ENCODE results near the gene UBTD2.
A peak's percentile ranks its signal among the peaks of the same experiment; 100 is the strongest.

The UBTD2 gene

DNA sequence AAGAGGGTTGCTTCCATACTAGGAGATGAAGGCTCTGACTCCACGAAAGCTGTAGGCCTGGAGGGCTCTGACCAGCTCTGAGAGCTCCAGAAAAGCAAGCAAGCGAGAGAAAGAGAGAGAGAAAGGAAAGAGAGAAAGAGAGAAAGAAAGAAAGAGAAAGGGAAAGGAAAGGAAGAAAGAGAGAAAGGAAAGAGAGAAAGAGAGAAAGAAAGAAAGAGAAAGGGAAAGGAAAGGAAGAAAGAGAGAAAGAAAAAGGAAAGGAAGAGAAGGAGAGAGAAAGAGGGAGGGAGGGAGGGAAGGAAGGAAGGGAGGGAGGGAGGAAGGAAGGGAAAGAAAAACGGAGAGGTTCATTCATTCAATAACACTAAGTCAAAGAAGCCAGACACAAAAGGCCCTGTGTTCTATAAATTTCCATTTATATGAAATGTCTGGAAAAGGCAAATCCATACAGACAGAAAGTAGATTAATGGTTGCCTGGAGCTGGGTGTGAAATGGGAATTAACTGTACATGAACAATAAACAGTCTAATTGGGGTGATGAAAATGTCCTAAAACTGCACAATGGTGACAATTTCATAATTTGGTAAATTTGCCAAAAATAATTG lies 93.8 kb downstream of the UBTD2 start:
- no peak for DNase-seq (ENCODE audit: low spot score)

DNA sequence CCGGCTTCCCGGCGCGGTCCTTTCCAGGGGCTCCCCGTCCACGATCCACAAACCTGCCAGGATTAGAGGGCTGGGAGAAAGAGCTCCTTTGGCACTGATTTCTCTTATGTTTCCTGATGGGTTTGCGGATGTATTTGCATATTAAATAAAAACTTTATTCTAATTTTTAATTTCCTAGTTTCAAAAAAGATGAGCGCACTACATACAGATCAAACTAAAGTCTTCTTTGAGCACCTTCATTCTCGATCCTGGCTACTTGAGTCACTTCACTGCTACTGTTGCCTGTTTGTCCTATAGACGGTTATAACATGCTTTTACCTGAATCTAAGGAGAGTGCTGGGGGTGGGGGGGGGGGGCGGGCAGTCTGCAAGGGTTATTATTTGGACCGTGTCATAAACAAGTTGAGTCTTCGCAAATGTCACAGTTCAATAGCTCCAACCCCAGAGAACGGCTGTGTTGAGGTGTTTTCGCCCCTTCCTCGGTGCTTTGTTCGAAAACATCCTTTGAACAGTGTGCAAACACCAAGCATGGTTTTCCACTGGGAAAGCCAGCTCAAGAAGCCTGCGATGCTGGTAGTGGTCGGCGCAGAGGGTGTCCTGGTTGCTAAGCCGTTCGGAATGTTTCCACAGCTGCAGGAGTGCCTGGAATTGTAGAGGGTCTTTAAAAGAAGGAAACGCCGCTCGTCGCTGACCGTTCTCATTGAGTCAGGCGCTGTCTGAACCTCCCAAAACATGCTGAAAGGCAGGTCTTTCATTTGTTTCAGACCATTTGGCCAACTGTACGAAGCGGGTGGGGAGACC lies 94.5 kb downstream of the UBTD2 start:
- DNase-seq (ENCODE audit: low spot score) = no peak

DNA sequence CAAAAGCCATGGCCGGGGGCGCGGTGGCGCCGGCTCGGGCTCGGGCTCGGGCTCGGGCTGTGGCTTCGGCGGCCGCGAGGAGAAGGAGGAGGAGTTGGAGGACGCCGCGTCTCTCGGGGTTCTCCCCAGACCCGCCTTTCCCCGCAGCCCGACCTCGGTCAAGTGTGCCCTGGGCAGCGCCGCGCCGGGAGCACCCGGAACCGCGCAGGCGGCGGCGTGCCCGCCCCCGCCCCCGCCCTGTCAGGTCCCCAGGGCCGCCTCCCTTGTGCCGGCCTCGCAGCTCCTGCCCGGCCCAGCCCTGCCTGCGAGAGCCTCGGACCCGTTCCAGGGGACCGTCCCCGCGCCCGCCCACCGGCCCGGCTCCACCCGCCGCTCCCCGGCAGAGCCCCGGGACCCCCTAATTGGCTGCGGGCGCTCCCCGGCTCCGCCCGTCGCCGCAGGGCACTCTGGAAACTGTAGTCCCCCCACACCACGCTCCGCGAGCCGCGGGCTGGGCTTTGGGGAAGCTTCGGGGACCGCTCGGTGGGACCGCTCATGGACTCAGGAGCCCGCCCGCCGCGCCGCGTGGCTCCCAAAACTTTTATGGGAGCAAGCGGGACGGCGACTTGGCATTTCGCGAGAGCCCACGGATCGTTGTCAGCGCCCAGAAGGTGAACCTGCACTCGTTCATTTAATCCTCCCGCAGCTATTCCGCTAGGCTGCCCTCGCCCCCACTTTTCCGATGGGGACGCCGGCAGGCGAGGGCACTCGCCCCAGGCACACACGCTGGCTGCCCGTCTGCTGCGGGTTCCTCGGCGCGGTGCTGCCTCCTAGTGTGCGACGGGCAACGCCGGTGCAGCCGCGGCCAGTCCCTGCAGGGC lies 95.3 kb downstream of the UBTD2 start, which contains the start of gene STK10:
Gene STK10 (minus strand): TSS at position 192 of the 860 bp plus-strand sequence. CDS start 182 bp downstream, at position 10.
- DNase-seq (ENCODE audit: low spot score) = peak; percentile 93

DNA sequence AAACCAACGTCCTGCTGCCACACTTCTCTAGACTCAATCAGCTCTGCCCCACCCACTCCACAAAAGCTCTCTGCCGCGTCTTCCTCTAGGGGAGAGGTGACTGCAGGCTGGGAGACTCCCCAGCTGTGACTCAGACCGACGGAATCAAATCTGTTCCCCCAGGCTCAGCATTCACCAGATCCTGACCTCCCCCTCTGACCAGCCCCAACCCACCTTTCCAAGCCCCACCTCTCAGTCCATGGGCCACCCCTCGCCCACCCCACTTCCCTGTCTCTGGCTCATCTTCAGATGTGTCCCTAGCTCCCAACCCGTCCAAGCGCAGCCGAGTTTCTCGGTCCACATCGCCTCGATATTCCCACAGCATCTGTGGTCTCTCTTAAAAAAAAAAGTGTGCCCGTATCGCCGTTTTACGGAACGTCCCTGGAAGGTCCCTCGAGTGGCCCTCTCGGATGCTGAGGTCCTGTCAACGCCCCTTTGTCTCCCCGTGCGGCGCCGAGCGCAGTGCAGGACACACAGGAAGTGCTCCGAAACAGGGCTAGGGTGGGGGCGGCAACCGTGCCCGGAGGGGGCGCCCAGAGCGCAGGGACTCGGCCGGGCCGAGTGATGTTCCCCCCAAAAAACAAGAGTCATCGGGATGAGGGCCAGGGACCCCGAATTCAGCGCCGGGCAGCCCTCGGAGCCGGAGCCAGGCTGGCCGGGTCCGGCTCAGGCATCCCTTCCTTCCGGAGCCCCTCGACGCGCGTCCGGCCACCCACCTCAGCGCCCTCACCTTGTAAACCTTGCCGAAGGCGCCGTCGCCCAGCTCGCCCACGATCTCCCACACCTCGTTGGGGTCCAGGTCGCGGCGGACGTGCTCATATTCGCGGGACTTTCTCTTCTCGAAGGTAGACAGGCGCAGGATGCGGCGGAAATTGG lies 96.2 kb downstream of the UBTD2 start:
- peak; percentile 76 for DNase-seq (ENCODE audit: low spot score)

DNA sequence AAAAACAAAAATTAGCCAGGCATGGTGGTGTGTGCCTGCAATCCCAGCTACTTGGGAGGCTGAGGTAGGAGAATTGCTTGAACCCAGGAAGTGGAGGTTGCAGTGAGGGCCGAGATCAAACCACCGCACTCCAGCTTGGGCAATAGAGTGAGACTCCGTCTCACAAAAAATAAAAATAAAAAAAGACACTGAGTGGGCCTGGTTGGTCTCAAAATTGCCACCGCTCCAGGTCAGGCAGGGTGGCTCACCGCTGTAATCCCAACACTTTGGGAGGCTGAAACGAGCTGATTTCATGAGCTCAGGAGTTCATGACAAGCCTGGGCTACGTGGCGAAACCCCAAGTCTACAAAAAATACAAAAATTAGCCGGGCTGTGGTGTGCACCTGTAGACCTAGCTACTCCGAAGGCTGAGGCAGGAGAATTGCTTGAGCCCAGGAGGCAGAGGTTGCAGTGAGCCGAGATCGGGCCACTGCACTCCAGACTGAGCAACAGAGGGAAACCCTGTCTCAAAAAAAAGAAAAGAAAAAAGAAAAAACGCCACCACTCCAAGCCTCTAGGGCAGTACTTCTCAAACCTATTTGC lies 97.4 kb downstream of the UBTD2 start:
- no peak for DNase-seq (ENCODE audit: low spot score)

DNA sequence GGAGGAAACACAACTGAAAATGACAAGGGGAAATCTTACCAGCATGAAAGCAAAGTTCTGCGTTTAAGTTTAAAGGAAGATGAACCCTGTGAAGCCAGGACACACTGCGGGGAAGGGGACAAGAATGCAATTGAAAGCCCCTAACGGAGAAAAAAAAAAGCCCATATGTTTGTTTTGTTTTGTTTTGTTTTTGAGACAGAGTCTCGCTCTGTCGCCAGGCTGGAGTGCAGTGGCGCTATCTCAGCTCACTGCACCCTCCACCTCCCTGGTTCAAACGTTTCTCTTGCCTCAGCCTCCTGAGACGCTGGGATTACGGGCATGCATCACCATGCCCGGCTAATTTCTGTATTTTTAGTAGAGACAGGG lies 98.5 kb downstream of the UBTD2 start:
- no peak for DNase-seq (ENCODE audit: low spot score)

DNA sequence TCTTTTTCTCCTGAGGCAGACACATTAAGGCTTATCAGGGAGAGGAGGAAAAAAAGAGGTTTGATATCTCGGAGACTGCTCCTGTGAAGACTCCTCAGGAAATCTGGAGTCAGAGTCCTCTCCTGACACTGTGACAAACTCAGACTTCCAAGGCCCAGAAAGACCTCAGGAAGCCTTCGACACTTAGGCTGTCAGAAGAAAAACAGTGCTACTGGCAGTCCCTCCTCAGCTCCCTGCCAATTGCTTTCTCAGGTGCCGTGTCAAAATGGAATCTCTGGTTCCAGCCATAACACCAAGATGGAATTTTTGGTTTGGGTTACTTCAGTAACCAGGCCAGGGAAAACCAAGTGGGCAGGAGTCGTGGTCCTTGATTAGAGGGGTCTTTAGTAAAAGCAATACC lies 99.7 kb downstream of the UBTD2 start:
- no peak for DNase-seq (ENCODE audit: low spot score)

DNA sequence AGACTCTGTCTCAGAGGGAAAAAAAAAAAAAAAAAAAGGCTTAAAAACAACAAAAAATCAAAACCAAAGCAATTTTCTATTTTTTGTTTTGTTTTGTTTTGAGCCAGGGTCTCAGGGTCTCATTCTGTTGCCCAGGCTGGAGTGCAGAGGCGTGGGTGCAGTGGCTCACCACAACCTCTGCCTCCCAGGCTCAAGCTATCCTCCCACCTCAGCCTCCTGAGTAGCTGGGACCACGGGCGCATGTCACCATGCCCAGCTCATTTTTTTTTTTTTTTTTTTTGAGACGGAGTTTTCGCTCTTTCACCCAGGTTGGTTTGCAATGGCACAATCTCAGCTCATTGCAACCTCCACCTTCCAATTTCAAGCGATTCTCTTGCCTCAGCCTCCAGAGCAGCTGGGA lies 101.3 kb downstream of the UBTD2 start:
- DNase-seq (ENCODE audit: low spot score) = no peak

DNA sequence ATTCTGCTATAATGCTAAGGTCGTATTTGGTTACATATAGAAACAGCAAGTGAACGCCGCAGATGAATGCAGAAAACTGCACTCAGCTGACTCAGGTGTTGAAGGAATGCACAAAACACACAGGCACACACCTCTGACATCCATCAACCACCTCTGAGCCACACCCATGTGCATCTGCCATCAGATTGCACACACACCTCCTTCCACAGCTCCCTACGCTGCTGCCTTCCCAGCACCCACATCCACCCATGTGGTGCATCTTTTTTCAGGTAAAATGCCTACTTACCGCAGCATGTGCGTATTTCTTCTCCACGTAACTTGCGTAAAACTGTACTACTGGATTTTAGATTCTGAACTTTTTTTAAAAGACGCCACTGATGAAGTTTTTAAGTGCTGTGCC lies 102.6 kb downstream of the UBTD2 start:
- DNase-seq (ENCODE audit: low spot score) = no peak

DNA sequence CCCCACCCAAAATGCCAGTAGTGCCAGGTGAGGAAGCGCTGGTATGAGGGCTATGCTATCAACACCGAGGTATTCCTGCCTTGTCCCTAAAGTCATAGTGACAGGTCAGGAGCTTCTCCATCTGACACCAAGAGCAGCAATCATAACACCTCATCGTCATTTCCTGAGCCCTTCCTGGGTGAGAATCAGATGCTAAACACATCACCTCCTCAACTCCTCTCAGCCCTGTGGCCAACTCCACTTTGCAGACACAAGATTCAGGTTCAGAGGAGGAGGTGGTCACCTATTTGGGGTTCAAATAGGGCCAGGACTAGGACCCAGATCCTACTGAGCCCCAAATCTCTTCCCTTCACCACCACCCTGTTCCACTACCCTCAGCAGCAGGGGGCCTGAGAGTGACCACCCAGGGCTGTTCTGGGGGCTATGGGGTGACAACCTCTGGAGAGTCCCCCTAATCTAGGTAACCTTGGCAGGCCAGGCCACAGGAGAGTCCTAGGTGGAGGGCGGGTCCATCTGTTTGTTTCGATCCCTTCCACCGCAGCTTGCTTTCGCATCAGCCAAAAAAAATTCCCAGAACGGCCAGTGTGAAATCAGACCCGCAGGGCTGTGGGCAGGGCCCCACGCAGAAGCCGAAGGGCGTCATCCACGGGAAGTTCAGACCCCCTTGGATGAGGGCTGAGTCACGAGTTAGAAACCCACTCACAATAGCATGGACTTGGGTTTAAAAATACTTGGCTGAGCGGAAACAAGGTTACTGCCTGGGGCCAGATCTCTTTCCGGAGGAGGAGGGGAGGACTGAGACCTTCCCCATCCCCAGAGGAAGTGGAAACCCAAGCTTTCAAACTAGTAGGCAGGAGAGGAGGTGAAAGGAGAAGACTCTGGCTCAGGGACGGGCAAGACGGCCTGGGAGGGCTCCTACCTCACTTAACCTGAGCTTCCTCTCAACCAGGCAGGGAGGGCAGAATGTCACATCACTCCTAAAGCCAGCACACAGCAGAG lies 104.3 kb downstream of the UBTD2 start:
- DNase-seq (ENCODE audit: low spot score) = no peak

DNA sequence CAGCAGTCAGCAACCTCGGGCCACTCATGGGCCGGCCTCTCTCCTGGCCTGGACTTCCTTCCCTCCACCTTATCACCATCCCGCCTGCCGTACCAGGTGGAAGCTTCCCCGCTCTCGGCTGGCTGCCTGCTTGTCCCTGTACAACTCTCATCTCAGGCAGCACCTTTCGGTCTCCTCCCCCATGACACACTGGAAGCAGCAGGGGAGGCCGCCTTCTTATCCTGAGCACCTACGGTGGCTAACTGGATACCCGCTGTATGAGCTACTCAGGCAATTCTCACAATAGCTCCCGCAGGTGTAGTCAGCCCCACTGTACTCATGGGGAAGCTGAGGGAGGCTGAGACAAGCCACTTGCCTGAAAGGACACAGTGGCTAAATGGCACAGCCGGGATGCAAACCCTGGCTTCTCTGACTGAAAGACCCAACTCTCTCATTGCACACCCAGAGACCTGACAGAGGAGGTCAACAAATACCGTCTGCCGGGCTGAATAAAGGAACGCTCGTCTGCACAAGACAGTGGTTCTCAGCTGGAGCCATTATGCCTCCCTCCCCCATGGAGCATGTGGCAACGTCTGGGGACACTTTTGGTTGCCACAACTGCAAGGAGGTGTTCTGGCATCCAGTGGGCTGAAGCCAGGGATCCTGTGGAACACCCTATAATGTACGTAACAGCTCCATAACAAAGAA lies 105.1 kb downstream of the UBTD2 start:
- DNase-seq (ENCODE audit: low spot score) = no peak

DNA sequence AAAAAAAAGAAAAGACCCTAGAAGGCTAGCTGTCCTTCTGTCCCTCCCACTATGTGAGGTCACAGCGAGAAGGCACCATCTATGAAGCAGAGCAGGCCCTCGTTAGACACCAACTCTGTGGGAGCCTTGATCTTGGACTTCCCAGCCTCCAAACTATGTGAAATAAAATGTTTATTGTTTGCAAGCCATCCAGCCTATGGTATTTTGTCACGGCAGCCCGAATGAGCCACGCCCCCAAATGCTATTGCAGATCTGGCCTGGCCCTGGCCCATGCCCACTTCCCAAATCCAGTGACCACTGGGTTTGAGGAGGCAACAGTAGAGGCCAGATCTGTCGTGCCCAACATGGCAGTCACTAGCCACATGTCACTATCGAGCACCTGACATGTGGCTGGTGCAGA lies 106.4 kb downstream of the UBTD2 start:
- no peak for DNase-seq (ENCODE audit: low spot score)

DNA sequence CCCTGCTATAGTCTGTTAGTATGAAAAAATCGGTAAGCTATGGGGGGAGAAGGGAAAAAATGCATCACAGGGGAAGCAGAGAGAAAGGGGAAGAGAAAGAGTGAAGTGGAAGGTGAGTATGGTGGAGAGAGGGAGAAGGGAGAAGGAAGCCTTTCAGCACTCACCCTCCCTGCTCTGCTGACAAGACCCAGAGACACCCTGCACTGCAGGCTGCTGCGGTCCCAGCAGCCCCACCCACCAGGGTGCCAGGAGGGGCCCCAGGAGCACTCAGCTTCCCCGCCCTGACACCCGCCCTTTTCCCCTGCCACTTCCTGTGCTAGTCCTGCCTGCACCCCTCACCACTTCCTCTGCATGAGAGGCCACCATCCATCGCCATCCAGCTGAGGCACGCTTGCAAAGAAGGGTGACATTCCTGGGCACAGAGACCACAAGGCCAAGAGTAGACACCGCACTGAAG lies 108.3 kb downstream of the UBTD2 start:
- no peak for DNase-seq (ENCODE audit: low spot score)

DNA sequence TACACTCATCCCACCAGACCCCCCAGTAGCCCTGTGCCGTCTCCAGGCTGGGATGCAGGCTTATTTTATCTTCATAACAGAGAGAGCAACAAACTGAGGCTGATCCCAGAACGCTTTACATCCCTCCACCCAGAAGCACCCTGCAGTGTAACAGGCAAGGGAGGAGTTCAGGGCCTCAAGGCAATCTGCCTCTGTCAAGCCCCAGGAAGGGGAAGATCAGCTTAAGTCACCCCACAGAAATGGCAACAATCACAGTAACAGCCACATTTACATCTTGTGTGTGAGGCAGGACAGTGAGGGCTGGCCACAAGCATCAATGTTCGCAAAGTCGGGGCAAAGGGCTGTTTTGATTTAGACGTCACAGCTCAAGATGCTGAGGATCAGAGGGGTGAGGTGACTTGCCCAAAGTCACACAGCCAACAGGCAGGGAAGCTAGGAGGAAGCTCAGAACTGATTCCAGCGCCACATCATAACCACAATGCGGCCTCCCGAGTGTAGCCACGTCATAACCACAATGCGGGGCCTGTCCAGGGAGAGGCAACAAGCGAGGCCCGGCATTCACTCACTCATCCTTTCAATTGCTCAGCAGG lies 109.9 kb downstream of the UBTD2 start:
- no peak for DNase-seq (ENCODE audit: low spot score)

DNA sequence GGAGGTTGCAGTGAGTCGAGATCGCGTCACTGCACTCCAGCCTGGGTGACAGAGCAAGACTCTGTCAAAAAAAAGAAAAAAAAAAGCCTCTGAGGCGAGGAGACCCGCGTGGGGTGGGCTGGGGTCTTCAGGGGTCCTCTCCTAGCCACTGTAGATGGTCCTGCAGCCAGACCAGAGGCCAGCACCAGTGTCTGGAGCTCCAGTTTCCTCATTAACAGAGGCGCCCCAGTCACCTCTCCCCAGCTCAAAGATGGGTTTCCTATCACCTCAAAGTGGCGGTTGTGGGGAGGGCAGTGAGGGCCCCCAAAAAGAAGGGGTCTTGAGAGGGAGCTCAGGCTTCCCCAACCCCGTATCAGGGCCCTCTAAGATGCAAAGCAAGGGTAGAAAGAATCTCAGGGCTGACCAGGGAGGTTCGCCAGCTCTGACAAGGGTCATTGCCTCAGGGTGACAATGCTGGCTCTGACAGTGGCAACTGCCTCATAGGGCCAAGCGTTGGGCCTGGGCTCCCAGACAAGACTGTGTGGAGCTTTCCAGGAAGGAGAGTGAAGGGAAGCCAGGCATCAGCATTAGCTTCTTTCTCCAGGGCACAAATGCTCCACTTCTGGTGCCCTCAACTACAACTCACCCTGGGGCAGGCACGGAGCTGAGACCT lies 110.5 kb downstream of the UBTD2 start:
- no peak for DNase-seq (ENCODE audit: low spot score)

DNA sequence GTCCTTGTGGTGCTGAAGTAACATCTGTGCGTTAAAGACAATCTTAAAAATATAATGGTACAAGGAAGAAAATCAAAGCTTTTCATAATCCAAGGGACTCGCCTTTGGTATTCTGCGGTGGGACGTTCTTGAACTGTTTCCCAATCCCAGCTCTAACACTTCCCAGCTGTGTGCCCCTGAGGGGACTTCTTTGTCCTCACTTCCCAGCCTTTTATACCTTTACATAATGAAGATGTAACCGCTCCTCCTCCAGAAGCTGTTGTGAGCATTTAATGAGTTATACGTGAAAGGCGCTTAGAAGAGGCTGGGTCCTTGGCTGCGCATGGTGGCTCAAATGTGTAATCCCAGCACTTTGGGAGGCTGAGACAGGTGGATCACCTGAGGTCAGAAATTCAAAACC lies 112.4 kb downstream of the UBTD2 start:
- DNase-seq (ENCODE audit: low spot score) = no peak

DNA sequence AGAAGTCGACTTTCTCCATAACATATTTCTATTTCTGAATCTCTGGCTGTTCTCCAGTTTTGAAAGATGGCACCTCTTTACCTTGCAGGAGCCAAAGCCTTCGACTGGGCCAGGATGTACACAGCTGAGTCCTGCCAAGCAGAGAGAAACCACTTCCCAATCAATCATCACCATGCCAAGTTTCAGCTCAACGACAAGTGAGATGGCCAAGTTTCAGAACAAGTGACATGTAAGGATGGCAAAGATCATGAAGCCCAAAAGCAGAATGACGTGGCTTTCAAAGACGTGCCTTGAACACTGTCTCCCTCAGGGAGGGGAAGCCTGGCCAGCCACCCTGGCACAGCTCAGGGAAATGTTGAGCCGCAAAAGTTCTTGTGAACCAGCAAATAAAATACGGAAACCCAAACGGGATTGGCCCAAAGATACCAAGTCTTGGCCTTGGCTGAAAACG lies 113.3 kb downstream of the UBTD2 start:
- DNase-seq (ENCODE audit: low spot score) = no peak

DNA sequence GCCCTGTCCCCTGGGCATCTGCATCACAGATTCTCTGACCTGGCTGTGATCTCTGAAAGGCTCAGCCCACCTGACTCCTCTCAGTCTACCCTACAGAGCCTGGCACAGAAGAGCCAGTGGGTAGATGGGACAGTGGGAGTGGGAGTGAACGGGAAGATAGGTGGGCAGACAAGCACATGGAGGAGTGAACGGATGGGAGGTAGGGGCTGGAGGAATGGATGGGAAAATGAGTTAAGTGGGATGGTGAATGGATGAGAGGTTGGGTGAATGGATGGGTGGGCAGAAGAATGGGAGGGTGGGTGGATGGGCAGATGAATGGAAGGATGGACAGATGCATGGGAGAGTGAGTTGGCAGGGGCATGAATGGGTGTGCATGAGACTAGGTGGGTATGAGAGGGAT lies 114.3 kb downstream of the UBTD2 start:
- DNase-seq (ENCODE audit: low spot score) = no peak

Measured in LoVo (cell line).